ENCODE data around the gene PAX7. TPM values are rescaled to one million over a fixed set of nuclear protein-coding genes. Genes with fewer than 3 reads are reported as not detected.

PAX7 gene
- total RNA-seq, 3 donors from 2014 or later (not counting 1 experiment from before 2014, with no cell fraction given): not detected

DNA sequence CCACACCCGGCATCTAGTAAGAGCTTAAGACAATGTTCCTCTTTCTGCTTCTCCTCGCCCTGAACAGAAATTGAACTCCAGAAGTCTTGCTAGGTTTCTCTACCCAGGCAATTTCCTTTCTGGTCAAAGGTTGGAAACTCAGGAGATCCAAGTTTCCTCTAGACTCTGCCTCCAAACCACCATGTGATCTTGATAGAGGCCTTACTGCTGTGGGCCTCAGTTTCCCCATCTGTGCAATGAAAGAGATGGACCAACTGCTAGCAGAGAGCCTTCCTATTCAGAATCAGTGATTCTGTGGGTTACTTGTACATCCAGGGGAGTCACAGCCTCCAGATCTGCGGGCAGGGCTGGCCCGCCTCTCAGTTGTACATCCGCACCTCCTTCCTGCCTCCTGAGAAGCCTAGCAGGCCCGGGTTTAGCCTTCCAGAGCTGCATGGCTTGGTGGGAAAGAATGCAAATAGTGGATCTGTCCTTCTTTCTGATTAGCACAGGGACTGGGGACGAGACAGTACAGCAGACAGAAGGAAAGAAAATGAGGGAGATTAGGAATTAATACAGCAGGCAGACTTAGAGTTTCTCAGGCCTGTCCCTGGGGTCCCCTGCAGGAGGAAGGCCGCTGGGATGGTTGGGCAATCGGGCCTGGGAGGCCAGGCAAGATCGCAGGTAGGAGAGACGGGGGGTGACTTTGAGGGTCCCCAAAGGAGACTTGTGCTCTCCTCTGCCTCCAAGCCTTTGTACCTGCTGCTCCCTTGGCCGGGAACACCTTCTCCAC is 83.9 kb downstream of the PAX7 start:
- Histone ChIP-seq H3K4me3 (ENCODE audit: low read length) (no peak overlapping the region), H3K9me3 (ENCODE audit: control insufficient read depth, insufficient read depth, low read length) (no peaks in the 10 kb centered on the region), H3K36me3 (ENCODE audit: control insufficient read depth, insufficient read depth, low read length) (no peaks in the 10 kb centered on the region), H3K4me1 (ENCODE audit: control insufficient read depth, insufficient read depth, low read length) (no peaks in the 10 kb centered on the region), H3K27me3 (ENCODE audit: control insufficient read depth, insufficient read depth, low read length) (peaks cover 17% of the 10 kb centered on the region), H3K27ac (ENCODE audit: low read length) (no peak overlapping the region)
- DNase-seq: no peak
- WGBS (ENCODE audit: insufficient coverage): 75% methylated on average over 12 of the region's 12 CpGs
- peaks cover 35 to 46% of the 10 kb centered on the region in 2 donors for H3K27me3 Mint-ChIP-seq (ENCODE audit: low read depth in 2 of 2)
- no peaks in the 10 kb centered on the region for H3K9me3 Mint-ChIP-seq
- ATAC-seq: no peak
- intact Hi-C loops (cut with micrococcal nuclease): no loop called here
- TF ChIP-seq, protein P1, sequence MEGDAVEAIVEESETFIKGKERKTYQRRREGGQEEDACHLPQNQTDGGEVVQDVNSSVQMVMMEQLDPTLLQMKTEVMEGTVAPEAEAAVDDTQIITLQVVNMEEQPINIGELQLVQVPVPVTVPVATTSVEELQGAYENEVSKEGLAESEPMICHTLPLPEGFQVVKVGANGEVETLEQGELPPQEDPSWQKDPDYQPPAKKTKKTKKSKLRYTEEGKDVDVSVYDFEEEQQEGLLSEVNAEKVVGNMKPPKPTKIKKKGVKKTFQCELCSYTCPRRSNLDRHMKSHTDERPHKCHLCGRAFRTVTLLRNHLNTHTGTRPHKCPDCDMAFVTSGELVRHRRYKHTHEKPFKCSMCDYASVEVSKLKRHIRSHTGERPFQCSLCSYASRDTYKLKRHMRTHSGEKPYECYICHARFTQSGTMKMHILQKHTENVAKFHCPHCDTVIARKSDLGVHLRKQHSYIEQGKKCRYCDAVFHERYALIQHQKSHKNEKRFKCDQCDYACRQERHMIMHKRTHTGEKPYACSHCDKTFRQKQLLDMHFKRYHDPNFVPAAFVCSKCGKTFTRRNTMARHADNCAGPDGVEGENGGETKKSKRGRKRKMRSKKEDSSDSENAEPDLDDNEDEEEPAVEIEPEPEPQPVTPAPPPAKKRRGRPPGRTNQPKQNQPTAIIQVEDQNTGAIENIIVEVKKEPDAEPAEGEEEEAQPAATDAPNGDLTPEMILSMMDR (IDR thresholded peaks at IDR 0.05): no peak
- peaks cover 0 to 5% of the 10 kb centered on the region in 2 donors for H3K4me1 Mint-ChIP-seq
- no peak overlapping the region for H3K27ac Mint-ChIP-seq
- H3K36me3 Mint-ChIP-seq: no peaks in the 10 kb centered on the region
- no peak overlapping the region for H3K4me3 Mint-ChIP-seq

DNA sequence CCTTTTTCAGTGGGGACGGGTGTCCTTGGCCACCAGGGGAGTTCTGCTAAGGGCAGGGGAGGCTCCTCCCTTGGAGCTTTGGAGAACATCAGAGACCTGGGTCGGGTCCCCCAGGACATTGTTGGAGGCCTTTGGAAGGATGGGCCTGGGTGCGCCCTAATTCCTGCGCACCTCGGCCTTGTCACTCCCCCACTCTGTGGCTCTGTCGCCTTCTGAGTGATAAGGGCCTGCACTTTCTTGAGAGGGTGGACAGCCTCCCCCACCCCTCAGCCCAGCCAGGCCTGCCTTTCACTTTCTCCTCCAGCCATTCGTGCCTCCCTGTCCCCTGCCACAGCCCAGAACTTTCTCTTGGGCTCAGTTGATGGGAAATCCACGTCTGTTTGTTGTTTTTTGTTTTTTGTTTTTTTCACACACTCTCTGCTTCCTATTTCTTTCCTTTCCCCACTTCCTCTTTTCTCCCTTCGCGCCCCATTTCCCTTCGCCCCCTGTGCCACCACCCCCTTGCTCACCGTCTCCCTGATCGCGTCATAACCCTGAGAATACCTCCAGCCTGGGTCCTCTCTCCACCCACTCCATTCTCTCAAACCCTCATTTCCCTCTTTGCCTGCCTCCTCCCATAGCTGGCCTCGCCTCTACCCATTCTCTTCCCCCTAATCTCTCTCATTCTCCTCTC is 85.6 kb downstream of the PAX7 start:
- no peaks in the 10 kb centered on the region for H3K9me3 ChIP-seq (ENCODE audit: control insufficient read depth, insufficient read depth, low read length)
- Mint-ChIP-seq H3K27me3 (ENCODE audit: low read depth in 2 of 2) (peaks cover 44 to 55% of the 10 kb centered on the region in 2 donors), H3K36me3 (no peaks in the 10 kb centered on the region), H3K4me1 (peaks cover 0 to 5% of the 10 kb centered on the region in 2 donors), H3K27ac (no peak overlapping the region), H3K4me3 (no peak overlapping the region), H3K9me3 (no peaks in the 10 kb centered on the region)
- DNase-seq (no peak), ATAC-seq (no peak)
- H3K4me1 ChIP-seq (ENCODE audit: control insufficient read depth, insufficient read depth, low read length): no peaks in the 10 kb centered on the region
- WGBS (ENCODE audit: insufficient coverage): 21% methylated on average over 15 of the region's 15 CpGs
- H3K27me3 ChIP-seq (ENCODE audit: control insufficient read depth, insufficient read depth, low read length): peaks cover 17% of the 10 kb centered on the region
- intact Hi-C loops (cut with micrococcal nuclease): no loop called here
- no peak overlapping the region for H3K4me3 ChIP-seq (ENCODE audit: low read length)
- H3K27ac ChIP-seq (ENCODE audit: low read length): no peak overlapping the region
- no peaks in the 10 kb centered on the region for H3K36me3 ChIP-seq (ENCODE audit: control insufficient read depth, insufficient read depth, low read length)
- TF ChIP-seq, protein P1 (IDR thresholded peaks at IDR 0.05): no peak

DNA sequence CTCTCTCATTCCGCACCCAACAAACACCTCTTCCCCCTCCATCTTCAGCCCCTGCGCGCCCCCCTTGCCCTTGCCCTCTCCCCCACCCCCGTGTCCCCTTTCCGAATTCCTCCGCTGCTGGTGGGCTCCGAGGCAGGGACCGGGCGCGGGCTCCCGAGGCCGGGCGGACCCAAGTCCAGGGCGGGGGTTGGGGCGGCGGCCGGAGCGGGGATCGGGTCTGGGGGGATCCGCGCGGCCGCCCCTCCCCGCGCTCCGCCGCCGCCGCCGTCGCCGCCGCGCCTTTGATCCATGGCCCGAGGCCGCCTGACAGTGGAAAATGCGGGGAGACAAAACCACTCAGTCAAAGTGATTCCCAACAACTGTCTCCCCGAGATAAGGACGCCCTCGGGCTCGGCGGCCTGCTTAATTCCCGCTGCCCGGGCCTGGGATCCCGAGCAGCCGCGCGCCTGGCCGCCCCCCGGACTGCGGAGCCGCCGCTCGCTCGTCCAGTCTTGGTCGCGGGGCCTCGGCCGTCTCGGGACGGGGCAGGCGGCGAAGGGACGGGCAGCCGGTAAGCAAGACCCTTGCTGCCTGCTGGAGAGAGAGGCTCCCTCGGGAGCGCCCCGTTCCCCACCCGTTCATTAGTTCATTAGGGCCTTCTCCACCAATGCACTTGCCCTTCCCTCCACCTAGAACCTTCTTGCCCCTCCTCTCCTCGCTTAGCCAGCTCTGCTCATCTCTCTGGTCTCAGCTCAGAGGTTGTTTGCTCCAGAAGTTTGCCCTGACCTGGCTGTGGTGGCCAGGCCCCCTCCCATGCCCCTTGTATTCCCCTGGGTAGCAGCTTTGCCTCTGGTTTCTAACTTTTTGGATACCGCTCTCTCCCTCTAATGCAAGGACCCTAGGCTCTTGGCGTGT is 86.4 kb downstream of the PAX7 start:
- H3K4me3 ChIP-seq (ENCODE audit: low read length): no peak overlapping the region
- intact Hi-C loops (cut with micrococcal nuclease): no loop called here
- no peaks in the 10 kb centered on the region for H3K4me1 ChIP-seq (ENCODE audit: control insufficient read depth, insufficient read depth, low read length)
- Mint-ChIP-seq H3K9me3 (no peaks in the 10 kb centered on the region), H3K27me3 (ENCODE audit: low read depth in 2 of 2) (peaks cover 51 to 63% of the 10 kb centered on the region in 2 donors), H3K4me1 (peaks cover 0 to 5% of the 10 kb centered on the region in 2 donors), H3K27ac (no peak overlapping the region), H3K36me3 (no peaks in the 10 kb centered on the region), H3K4me3 (no peak overlapping the region)
- TF ChIP-seq, protein P1 (IDR thresholded peaks at IDR 0.05): no peak
- peaks cover 17% of the 10 kb centered on the region for H3K27me3 ChIP-seq (ENCODE audit: control insufficient read depth, insufficient read depth, low read length)
- no peaks in the 10 kb centered on the region for H3K36me3 ChIP-seq (ENCODE audit: control insufficient read depth, insufficient read depth, low read length)
- no peaks in the 10 kb centered on the region for H3K9me3 ChIP-seq (ENCODE audit: control insufficient read depth, insufficient read depth, low read length)
- no peak for DNase-seq
- 8% methylated on average over 72 of the region's 72 CpGs for WGBS (ENCODE audit: insufficient coverage)
- ATAC-seq: no peak
- no peak overlapping the region for H3K27ac ChIP-seq (ENCODE audit: low read length)
